Liver (tissue), 3 donors: ENCODE data around the gene NUDT5.

Experiments
- EGR1 ChIP-seq, 2 donors: IDR thresholded peaks; 2 replicates each; pipeline ENCODE4 v1.6.1; 2016 to 2018; ENCODE audit warnings: antibody characterized with exemption in 2 of 2, low read depth in 2 of 2
- JUND ChIP-seq, 2 donors: IDR thresholded peaks; 2 replicates each; pipeline ENCODE4 v1.6.1; 2016; ENCODE audit warnings: antibody characterized with exemption in 2 of 2
- RAD21 ChIP-seq, 2 donors: IDR thresholded peaks; 2 replicates each; pipeline ENCODE4 v1.6.1; 2016; ENCODE audit warnings: antibody characterized with exemption in 2 of 2, mild to moderate bottlenecking in 2 of 2
- SP1 ChIP-seq: IDR thresholded peaks from 2 replicates; pipeline ENCODE4 v1.6.1; 2018; ENCODE audit warnings: antibody characterized with exemption, mild to moderate bottlenecking
- TAF1 ChIP-seq: conservative IDR thresholded peaks from 2 replicates; pipeline ENCODE4 v1.6.1; 2016; ENCODE audit warnings: antibody characterized with exemption, mild to moderate bottlenecking
- TF ChIP-seq, protein P1 (sequence below): fragments of 150-350 bp; IDR thresholded peaks from 2 replicates; pipeline ENCODE4 v1.5.1; 2017; ENCODE audit warnings: improper control_type of control experiment, low read depth, low read length; ENCODE audit not compliant: missing input control
- TF ChIP-seq, protein P2 (sequence below): IDR thresholded peaks from 2 replicates; pipeline ENCODE4 v1.6.1; 2016; ENCODE audit warnings: antibody characterized with exemption
- TF ChIP-seq, protein P3 (sequence below): IDR thresholded peaks from 2 replicates; pipeline ENCODE4 v1.6.1; 2016; ENCODE audit warnings: antibody characterized with exemption
- TF ChIP-seq, protein P4 (sequence below): IDR thresholded peaks from 2 replicates; pipeline ENCODE4 v1.6.1; 2016; ENCODE audit warnings: antibody characterized with exemption, mild to moderate bottlenecking
- TF ChIP-seq, protein P5 (sequence below): IDR thresholded peaks from 2 replicates; pipeline ENCODE4 v1.6.1; 2016; ENCODE audit warnings: antibody characterized with exemption
- donor health status: healthy.
- donor health status: healthy.

DNA sequence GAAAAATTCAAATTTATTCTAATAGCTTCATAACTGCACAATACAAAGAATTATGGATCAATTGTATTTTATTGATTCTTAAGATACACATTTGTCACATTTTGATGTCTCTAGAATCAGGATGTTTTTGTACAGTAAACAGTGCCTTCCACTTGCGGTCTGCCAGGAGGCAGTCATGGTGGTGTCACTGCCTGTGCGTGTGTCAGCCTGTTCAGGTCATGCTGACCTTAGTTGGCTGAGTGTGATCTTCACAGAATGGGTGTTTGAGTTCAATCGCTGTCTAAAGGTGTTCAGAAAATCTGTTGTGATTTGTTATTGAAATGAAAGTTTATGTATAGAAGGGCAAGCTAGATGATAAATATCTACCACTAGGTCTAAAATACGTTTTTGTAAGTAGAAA lies 45.5 kb downstream of the NUDT5 start:
- TF ChIP-seq, protein P1, sequence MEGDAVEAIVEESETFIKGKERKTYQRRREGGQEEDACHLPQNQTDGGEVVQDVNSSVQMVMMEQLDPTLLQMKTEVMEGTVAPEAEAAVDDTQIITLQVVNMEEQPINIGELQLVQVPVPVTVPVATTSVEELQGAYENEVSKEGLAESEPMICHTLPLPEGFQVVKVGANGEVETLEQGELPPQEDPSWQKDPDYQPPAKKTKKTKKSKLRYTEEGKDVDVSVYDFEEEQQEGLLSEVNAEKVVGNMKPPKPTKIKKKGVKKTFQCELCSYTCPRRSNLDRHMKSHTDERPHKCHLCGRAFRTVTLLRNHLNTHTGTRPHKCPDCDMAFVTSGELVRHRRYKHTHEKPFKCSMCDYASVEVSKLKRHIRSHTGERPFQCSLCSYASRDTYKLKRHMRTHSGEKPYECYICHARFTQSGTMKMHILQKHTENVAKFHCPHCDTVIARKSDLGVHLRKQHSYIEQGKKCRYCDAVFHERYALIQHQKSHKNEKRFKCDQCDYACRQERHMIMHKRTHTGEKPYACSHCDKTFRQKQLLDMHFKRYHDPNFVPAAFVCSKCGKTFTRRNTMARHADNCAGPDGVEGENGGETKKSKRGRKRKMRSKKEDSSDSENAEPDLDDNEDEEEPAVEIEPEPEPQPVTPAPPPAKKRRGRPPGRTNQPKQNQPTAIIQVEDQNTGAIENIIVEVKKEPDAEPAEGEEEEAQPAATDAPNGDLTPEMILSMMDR: no peak
- TF ChIP-seq EGR1 (IDR thresholded peaks at IDR 0.05; ENCODE audit: low read depth in 2 of 2): no peak
- no peak for TF ChIP-seq JUND (IDR thresholded peaks at IDR 0.05)
- no peak for TF ChIP-seq RAD21 (IDR thresholded peaks at IDR 0.05)
- TF ChIP-seq, protein P2, sequence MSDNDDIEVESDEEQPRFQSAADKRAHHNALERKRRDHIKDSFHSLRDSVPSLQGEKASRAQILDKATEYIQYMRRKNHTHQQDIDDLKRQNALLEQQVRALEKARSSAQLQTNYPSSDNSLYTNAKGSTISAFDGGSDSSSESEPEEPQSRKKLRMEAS: no peak
- TF ChIP-seq, protein P3, sequence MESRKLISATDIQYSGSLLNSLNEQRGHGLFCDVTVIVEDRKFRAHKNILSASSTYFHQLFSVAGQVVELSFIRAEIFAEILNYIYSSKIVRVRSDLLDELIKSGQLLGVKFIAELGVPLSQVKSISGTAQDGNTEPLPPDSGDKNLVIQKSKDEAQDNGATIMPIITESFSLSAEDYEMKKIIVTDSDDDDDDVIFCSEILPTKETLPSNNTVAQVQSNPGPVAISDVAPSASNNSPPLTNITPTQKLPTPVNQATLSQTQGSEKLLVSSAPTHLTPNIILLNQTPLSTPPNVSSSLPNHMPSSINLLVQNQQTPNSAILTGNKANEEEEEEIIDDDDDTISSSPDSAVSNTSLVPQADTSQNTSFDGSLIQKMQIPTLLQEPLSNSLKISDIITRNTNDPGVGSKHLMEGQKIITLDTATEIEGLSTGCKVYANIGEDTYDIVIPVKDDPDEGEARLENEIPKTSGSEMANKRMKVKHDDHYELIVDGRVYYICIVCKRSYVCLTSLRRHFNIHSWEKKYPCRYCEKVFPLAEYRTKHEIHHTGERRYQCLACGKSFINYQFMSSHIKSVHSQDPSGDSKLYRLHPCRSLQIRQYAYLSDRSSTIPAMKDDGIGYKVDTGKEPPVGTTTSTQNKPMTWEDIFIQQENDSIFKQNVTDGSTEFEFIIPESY: no peak
- TF ChIP-seq SP1: no peak
- TF ChIP-seq TAF1: no peak
- TF ChIP-seq, protein P4, sequence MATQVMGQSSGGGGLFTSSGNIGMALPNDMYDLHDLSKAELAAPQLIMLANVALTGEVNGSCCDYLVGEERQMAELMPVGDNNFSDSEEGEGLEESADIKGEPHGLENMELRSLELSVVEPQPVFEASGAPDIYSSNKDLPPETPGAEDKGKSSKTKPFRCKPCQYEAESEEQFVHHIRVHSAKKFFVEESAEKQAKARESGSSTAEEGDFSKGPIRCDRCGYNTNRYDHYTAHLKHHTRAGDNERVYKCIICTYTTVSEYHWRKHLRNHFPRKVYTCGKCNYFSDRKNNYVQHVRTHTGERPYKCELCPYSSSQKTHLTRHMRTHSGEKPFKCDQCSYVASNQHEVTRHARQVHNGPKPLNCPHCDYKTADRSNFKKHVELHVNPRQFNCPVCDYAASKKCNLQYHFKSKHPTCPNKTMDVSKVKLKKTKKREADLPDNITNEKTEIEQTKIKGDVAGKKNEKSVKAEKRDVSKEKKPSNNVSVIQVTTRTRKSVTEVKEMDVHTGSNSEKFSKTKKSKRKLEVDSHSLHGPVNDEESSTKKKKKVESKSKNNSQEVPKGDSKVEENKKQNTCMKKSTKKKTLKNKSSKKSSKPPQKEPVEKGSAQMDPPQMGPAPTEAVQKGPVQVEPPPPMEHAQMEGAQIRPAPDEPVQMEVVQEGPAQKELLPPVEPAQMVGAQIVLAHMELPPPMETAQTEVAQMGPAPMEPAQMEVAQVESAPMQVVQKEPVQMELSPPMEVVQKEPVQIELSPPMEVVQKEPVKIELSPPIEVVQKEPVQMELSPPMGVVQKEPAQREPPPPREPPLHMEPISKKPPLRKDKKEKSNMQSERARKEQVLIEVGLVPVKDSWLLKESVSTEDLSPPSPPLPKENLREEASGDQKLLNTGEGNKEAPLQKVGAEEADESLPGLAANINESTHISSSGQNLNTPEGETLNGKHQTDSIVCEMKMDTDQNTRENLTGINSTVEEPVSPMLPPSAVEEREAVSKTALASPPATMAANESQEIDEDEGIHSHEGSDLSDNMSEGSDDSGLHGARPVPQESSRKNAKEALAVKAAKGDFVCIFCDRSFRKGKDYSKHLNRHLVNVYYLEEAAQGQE: no peak
- TF ChIP-seq, protein P5, sequence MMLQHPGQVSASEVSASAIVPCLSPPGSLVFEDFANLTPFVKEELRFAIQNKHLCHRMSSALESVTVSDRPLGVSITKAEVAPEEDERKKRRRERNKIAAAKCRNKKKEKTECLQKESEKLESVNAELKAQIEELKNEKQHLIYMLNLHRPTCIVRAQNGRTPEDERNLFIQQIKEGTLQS: no peak
